Activated CD4-positive, alpha-beta memory T cell treated with anti-CD3 and anti-CD28 coated beads for 36 hours (primary cell): ENCODE results near the gene SLC35B1. TPM values are rescaled to one million over a fixed set of nuclear protein-coding genes. Genes with fewer than 3 reads are reported as not detected.

Source experiments
- CTCF ChIA-PET: fragments of 350-600 bp; sonication (Branson Sonifier 250); formaldehyde crosslinking; loops from one replicate; lab custom pipeline; 2021; ENCODE audit warnings: antibody characterized with exemption, inconsistent platforms; lab: Charles Lee
- POLR2A ChIA-PET: fragments of 350-600 bp; sonication (Branson Sonifier 250); formaldehyde crosslinking; loops from one replicate; lab custom pipeline; 2021; ENCODE audit warnings: antibody characterized with exemption; lab: Charles Lee
- DNase-seq: peaks from one replicate; pipeline ENCODE4 v3.0.0-alpha.2; 2020
- H3K27ac Mint-ChIP-seq: one replicate; pipeline ENCODE4 v1.8.0; 2021; ENCODE audit warnings: mixed read lengths
- H3K27me3 Mint-ChIP-seq: one replicate; pipeline ENCODE4 v1.8.0; 2021; ENCODE audit warnings: mixed read lengths
- H3K36me3 Mint-ChIP-seq: one replicate; pipeline ENCODE4 v1.8.0; 2021; ENCODE audit warnings: mixed read lengths
- H3K4me1 Mint-ChIP-seq: one replicate; pipeline ENCODE4 v1.8.0; 2021; ENCODE audit warnings: low read depth, mixed read lengths
- H3K4me3 Mint-ChIP-seq: one replicate; pipeline ENCODE4 v1.8.0; 2021; ENCODE audit warnings: mild to moderate bottlenecking, mixed read lengths
- H3K9me3 Mint-ChIP-seq: one replicate; pipeline ENCODE4 v1.8.0; 2021; ENCODE audit warnings: mixed read lengths
- intact Hi-C: fragments of 100-400 bp; cut with micrococcal nuclease; formaldehyde crosslinking; loops from one replicate; pipeline ENCODE4 v1.15.1; 2023
- total RNA-seq, 2 experiments: library from RNA; stranded (reverse); gene quantifications; one replicate each; pipeline ENCODE4 v1.2.3, GENCODE V29; 2021

SLC35B1 gene
- total RNA-seq, 2 experiments from 2014 or later, result 48.3 to 54.1 TPM

DNA sequence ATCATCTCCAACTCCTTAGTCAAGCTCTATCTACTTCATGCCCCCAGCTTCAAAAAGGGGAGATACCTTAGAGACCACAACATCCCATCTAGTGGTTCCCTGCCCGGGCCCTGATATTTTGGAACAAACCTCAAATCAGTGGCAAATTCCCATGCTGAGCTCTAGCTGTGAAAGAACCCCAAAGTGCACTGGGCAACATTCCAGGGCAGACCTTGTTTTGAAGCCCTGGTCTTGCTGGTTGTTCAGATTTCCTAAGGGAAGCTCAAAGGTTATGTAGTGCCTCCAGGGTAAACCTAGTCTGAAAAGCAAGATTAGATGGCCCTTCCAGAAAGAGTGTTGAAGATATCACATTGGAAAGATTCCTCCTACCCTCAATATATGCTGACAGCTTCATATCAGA lies 39.9 kb upstream of the SLC35B1 start:
- Mint-ChIP-seq H3K9me3 (no peaks in the 10 kb centered on the region), H3K27ac (peak overlapping the region; percentile 94), H3K4me1 (peaks cover 79% of the 10 kb centered on the region), H3K27me3 (no peaks in the 10 kb centered on the region), H3K4me3 (no peak overlapping the region), H3K36me3 (peaks cover 8% of the 10 kb centered on the region)
- intact Hi-C loops, result loop anchor here (1.0 to 2.0 kb wide), 3 partner anchors 8 to 39 kb away; partner anchors contain the start of gene FAM117A
- ChIA-PET CTCF (interaction anchor here (0.7 to 5.0 kb wide), 8 partner anchors 9 to 249 kb away, joined by 3 to 43 read pairs (median 8); partner anchors contain the start of genes FAM117A and SLC35B1), POLR2A (interaction anchor here (1.5 to 8.1 kb wide), 6 partner anchors 8 to 41 kb away, joined by 4 to 69 read pairs (median 16); partner anchors contain the start of genes FAM117A, KAT7 and SLC35B1)
- no peak for DNase-seq

DNA sequence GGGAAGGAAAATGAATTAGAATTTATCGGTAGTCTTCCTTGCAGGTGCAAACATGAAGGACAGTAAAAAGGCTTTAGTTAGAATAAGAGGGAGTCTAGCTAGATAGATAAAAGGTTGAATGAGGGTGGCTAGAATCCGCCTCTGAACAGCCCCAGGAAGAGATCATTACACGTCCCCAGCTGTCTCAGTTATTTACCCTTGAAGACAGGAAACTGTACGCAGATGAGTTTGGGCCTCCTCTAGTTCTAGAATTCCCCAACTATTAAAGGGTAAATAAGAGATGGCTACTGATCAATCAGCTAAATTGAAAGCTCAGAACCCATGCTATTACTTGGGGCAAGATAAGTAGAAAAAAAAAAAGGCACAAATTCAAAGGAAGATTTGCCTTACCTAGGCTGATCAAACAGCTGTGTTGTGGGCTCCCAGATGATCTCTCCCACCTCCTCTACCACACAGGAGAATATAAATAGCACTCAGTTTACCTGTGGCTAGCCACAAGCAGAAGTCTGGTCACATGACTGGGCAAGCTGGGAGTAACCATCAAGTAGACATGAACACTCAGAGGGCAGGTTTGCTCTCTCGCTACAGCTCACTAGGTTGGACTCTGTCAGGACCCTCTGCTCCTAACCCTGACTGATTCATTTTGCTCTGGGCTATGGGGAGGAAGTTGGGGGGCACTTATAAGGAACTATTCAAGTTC lies 39.2 kb upstream of the SLC35B1 start:
- Mint-ChIP-seq H3K4me1 (peaks cover 79% of the 10 kb centered on the region), H3K27ac (peak overlapping the region; percentile 94), H3K4me3 (peak overlapping the region; percentile 56), H3K9me3 (no peaks in the 10 kb centered on the region), H3K27me3 (no peaks in the 10 kb centered on the region), H3K36me3 (peaks cover 8% of the 10 kb centered on the region)
- DNase-seq, result peak; percentile 38
- ChIA-PET CTCF (interaction anchor here (0.8 to 5.0 kb wide), 9 partner anchors 9 to 251 kb away, joined by 3 to 43 read pairs (median 7); partner anchors contain the start of genes FAM117A and SLC35B1), POLR2A (interaction anchor here (1.5 to 8.1 kb wide), 5 partner anchors 7 to 42 kb away, joined by 4 to 69 read pairs (median 20); partner anchors contain the start of genes FAM117A and KAT7)
- intact Hi-C loops, result no loop called here

DNA sequence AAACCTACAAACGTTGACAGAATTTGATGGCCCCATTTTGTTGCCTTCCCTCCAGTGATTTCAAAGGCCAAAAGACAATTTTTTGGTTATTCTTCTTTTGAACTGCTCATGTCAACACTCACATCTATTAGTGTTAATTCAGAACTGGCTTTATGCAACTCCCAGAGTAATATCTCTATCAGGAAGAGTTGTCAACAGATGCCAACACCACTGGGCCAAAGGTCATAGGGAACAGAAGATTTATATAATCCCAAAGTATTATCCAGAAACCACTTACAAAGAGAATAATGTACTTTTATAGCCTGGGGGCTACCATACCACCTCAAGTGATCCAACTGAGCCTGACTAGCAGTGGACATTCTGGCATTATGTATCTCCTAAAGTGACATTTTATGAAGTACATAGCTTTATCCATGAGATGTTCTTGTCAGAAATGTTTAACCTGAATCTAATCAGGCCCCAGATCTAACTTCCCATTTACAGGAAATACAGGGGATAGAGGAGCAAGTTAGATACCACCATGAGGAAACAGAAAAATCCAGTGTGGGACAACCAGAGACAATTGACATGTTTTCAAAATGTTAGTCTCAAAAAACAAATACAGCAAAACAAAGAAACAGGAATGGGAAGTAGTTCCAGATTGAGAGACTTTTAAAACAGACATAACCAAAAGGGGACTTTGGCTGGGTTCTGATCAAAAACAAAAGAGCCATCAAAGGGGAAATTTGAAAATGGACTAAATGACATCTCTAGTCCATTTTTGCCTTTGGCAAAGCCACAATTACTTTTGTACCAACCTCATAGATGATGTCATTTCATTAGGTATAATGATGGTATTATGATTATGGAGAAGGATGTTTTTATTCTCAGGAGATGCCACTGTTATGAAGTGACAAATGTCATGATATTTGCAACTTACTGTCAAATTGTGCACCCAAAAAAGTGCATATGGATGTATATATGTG lies 37.7 kb upstream of the SLC35B1 start:
- DNase-seq, result no peak
- peaks cover 89% of the 10 kb centered on the region for H3K4me1 Mint-ChIP-seq
- peaks cover 12% of the 10 kb centered on the region for H3K36me3 Mint-ChIP-seq
- intact Hi-C loops, result no loop called here
- POLR2A ChIA-PET, result interaction anchor here (1.0 to 8.1 kb wide), 2 partner anchors 16 to 30 kb away, joined by 3 to 69 read pairs; partner anchors contain the start of gene FAM117A
- peak overlapping the region; percentile 50 for H3K4me3 Mint-ChIP-seq
- CTCF ChIA-PET, result interaction anchor here (1.5 to 4.9 kb wide), 2 partner anchors 29 to 176 kb away, joined by 5 to 40 read pairs; no protein-coding TSS in a partner anchor
- H3K27me3 Mint-ChIP-seq, result no peaks in the 10 kb centered on the region
- H3K27ac Mint-ChIP-seq, result peak overlapping the region; percentile 94
- no peaks in the 10 kb centered on the region for H3K9me3 Mint-ChIP-seq

DNA sequence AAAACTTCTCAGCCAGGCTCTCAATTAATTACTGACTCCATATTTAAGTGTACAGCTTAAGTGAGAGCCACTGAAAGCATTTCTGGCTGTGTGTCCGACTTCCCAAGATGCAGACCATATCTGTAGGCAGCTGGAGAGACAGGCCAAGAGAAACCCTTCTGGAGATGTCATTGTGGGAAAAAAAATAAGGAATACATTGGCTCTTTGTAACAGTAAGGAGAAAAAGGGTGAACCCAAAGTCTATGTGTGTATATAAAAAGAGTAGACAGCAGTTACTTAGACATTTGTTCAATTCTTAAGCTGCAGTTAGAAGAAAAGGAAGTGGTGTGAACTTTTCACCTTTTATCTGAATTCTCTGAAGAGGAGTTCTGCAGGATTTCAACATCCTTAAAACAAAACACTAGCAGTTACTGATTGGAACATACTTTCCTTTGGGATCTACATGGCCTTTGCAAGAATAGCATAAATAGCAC lies 34.4 kb upstream of the SLC35B1 start:
- H3K9me3 Mint-ChIP-seq, result no peaks in the 10 kb centered on the region
- H3K4me3 Mint-ChIP-seq, result peak overlapping the region; percentile 85
- peaks cover 88% of the 10 kb centered on the region for H3K4me1 Mint-ChIP-seq
- DNase-seq, result no peak
- ChIA-PET POLR2A (interaction anchor here (1.0 to 6.1 kb wide), 4 partner anchors 11 to 46 kb away, joined by 4 to 50 read pairs (median 12); partner anchors contain the start of genes KAT7 and SLC35B1), CTCF (interaction anchor here (1.0 to 2.0 kb wide), 6 partner anchors 25 to 185 kb away, joined by 3 to 9 read pairs (median 4); partner anchors contain the start of gene SLC35B1)
- intact Hi-C loops, result no loop called here
- H3K27me3 Mint-ChIP-seq, result no peaks in the 10 kb centered on the region
- peaks cover 9% of the 10 kb centered on the region for H3K36me3 Mint-ChIP-seq
- H3K27ac Mint-ChIP-seq, result peak overlapping the region; percentile 100

DNA sequence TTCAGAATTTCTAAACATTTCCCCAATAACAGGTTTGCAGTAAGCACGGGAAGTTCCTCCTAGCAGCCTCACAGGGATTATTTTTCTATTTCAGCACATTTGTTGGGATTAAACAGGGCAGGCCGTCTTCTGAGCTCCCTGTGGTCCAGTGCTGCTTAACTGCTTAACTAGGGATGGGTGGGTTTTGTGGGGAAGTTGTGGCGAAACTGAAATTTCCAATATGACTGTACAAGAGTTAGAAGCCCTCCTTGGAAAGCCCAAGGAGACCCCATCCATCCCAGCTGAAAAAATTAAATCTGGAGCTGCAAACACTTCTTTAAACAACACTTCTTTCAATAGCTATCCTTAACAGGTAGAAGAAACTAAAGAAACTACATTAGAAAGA lies 33.9 kb upstream of the SLC35B1 start:
- ChIA-PET POLR2A (interaction anchor here (1.2 to 6.1 kb wide), 3 partner anchors 25 to 46 kb away, joined by 4 to 50 read pairs (median 20); partner anchors contain the start of genes KAT7 and SLC35B1), CTCF (interaction anchor here (1.0 to 2.0 kb wide), 4 partner anchors 24 to 184 kb away, joined by 3 to 9 read pairs (median 4); partner anchors contain the start of gene SLC35B1)
- H3K27me3 Mint-ChIP-seq, result no peaks in the 10 kb centered on the region
- no peak for DNase-seq
- no peaks in the 10 kb centered on the region for H3K9me3 Mint-ChIP-seq
- peak overlapping the region; percentile 100 for H3K27ac Mint-ChIP-seq
- peaks cover 88% of the 10 kb centered on the region for H3K4me1 Mint-ChIP-seq
- peaks cover 9% of the 10 kb centered on the region for H3K36me3 Mint-ChIP-seq
- intact Hi-C loops, result loop anchor here (2.0 kb wide), 1 partner anchor 65 kb away; no protein-coding TSS in a partner anchor
- H3K4me3 Mint-ChIP-seq, result peak overlapping the region; percentile 85

DNA sequence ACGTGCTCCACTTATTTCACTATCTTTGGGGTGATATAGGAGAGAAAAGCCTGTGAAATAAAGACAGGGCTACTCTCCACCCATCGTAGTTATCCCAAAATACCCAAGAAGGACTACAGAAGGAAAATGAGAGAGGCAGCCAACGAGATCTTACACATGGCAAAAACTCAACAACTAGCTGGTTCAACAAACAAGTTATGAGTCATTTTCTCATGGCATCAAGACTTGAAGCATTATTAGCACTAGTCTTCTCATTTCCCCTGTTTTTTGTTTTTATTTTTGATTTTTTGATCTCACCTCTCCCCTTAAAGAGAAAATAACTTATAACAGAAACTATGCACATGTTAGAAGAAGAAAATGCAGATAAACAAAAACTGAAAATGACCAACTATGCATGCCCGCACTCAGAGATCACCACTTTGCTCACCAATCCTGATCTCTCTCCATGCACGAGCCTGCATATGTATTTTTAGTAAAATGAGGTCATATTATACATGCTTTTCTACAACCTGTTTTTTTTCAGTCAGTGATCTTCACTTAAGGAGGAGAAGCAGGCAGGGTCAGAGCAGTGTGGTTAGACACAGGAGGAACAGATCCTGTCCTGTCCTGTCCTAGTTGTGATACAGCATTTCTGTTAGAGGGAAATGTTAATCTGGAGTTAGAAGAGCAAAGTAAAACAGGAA lies 33.4 kb upstream of the SLC35B1 start:
- ChIA-PET CTCF (interaction anchor here (0.7 to 2.0 kb wide), 6 partner anchors 23 to 170 kb away, joined by 3 to 9 read pairs (median 4); partner anchors contain the start of gene SLC35B1), POLR2A (interaction anchor here (1.0 to 6.1 kb wide), 5 partner anchors 7 to 33 kb away, joined by 3 to 50 read pairs (median 20); partner anchors contain the start of genes FAM117A and SLC35B1)
- Mint-ChIP-seq H3K4me1 (peaks cover 87% of the 10 kb centered on the region), H3K27ac (peak overlapping the region; percentile 100), H3K36me3 (peaks cover 9% of the 10 kb centered on the region), H3K9me3 (no peaks in the 10 kb centered on the region), H3K4me3 (peak overlapping the region; percentile 85), H3K27me3 (no peaks in the 10 kb centered on the region)
- intact Hi-C loops, result loop anchor here (2.0 kb wide), 1 partner anchor 64 kb away; no protein-coding TSS in a partner anchor
- no peak for DNase-seq

DNA sequence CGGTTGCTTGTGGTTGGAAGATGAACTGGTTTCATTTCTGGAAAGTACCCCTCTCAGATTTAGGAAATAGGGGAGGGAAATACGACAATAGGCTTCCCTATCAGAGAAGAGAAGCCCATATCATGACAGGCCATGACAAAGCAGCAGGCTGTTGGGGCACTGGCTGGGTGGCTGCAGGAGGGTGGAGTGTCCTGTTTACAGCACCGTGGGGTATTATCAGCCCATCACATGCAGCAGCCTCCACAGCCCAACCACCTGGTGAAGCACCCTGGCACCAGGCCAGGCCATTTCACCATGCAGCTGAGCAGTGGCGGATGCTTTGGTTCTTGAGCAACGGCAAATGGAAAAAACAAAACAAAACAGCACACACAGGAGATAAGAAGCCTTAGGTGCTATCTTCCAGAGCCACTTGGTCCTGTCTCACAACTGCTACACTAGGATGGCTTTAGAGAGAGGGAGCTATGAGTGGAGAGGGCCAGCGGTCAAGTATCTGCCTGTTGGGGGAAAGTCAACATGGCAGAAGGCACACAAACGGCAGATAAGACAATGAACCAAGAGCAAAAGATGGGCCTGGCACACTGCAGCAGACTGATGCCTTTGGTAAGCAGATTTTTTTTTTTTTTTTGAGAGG lies 32.0 kb upstream of the SLC35B1 start:
- peaks cover 74% of the 10 kb centered on the region for H3K4me1 Mint-ChIP-seq
- CTCF ChIA-PET, result interaction anchor here (1.2 to 2.5 kb wide), 5 partner anchors 9 to 168 kb away, joined by 3 to 9 read pairs (median 4); no protein-coding TSS in a partner anchor
- peak; percentile 92 for DNase-seq
- intact Hi-C loops, result loop anchor here (1.0 to 2.0 kb wide), 6 partner anchors 9 to 63 kb away; partner anchors contain the start of genes FAM117A and KAT7
- POLR2A ChIA-PET, result interaction anchor here (0.6 to 6.1 kb wide), 8 partner anchors 9 to 43 kb away, joined by 3 to 50 read pairs (median 4); partner anchors contain the start of genes FAM117A and SLC35B1
- H3K9me3 Mint-ChIP-seq, result no peaks in the 10 kb centered on the region
- no peaks in the 10 kb centered on the region for H3K27me3 Mint-ChIP-seq
- H3K4me3 Mint-ChIP-seq, result peak overlapping the region; percentile 85
- H3K27ac Mint-ChIP-seq, result peak overlapping the region; percentile 100
- H3K36me3 Mint-ChIP-seq, result peaks cover 7% of the 10 kb centered on the region

DNA sequence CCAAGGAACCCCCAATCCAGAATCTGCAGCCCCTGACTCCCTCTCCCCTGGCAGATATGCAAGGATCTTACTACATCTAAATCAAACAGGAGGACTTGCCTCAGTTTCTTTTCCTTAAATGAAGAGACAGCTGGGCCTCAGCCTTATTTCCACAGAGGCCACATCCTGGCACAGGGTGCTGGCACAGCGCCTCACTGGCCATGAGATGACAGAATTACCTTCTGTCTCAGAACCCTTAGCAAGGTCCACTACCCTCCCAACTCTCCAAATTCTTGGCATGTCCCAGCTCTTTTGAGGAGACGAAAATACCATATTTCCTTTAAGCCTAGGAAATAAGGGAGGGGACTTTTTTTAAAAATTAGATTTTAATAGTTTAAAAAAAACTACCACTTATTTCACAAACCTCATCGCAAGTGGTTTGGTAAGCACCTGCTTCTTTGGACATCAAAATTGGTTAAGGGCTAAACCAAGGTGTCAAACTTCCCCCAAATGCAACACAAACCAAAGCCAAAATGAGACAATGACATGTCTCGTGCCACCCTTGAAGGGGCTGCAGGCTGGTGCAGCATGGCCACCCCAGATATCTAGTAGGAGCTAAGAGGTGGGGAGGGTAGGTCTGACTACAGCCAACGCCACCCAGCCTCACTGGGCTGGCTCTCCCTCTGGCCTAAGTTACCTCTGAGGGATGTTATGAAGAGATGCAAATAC lies 30.8 kb upstream of the SLC35B1 start:
- H3K36me3 Mint-ChIP-seq, result peaks cover 7% of the 10 kb centered on the region
- intact Hi-C loops, result loop anchor here (1.0 to 2.0 kb wide), 5 partner anchors 10 to 50 kb away; partner anchors contain the start of genes FAM117A and KAT7
- H3K27ac Mint-ChIP-seq, result peak overlapping the region; percentile 100
- peak overlapping the region; percentile 85 for H3K4me3 Mint-ChIP-seq
- no peak for DNase-seq
- no peaks in the 10 kb centered on the region for H3K9me3 Mint-ChIP-seq
- no peaks in the 10 kb centered on the region for H3K27me3 Mint-ChIP-seq
- ChIA-PET POLR2A (interaction anchor here (1.7 to 6.1 kb wide), 3 partner anchors 10 to 30 kb away, joined by 5 to 50 read pairs (median 20); no protein-coding TSS in a partner anchor), CTCF (interaction anchor here (1.2 to 2.5 kb wide), 4 partner anchors 8 to 30 kb away, joined by 3 to 11 read pairs (median 6); partner anchors contain the start of gene SLC35B1)
- peaks cover 70% of the 10 kb centered on the region for H3K4me1 Mint-ChIP-seq
